Karpas-422 (cell line): Measurements from ENCODE around the gene ZNF775. TPM values are rescaled to one million over a fixed set of nuclear protein-coding genes. Genes with fewer than 3 reads are reported as not detected.

Experiments
- DNase-seq: peaks from one replicate; pipeline ENCODE4 v3.0.0-alpha.2; 2015
- H2AFZ ChIP-seq: fragments of 200-600 bp; sonication (generic); 2 replicates; pipeline ENCODE4 v1.6.1; 2014; ENCODE audit warnings: antibody characterized with exemption, low read length, mixed read lengths
- H3K27ac ChIP-seq: fragments of 200-600 bp; sonication (generic); 2 replicates; pipeline ENCODE4 v1.5.1; 2014; ENCODE audit warnings: mild to moderate bottlenecking, low read length, moderate library complexity
- H3K27me3 ChIP-seq: fragments of 200-600 bp; sonication (generic); 2 replicates; pipeline ENCODE4 v1.6.1; 2014; ENCODE audit warnings: low read length, mixed read lengths
- H3K36me3 ChIP-seq: fragments of 200-600 bp; sonication (generic); 2 replicates; pipeline ENCODE4 v1.6.1; 2014; ENCODE audit warnings: low read length, mixed read lengths; ENCODE audit not compliant: insufficient read depth
- H3K4me1 ChIP-seq: fragments of 200-600 bp; sonication (generic); 2 replicates; pipeline ENCODE4 v1.6.1; 2014; ENCODE audit warnings: mild to moderate bottlenecking, low read length, mixed read lengths
- H3K4me2 ChIP-seq: fragments of 200-600 bp; sonication (generic); 2 replicates; pipeline ENCODE4 v1.6.1; 2014; ENCODE audit warnings: low read length, low read depth, mild to moderate bottlenecking; ENCODE audit not compliant: poor library complexity, severe bottlenecking
- H3K4me3 ChIP-seq: fragments of 200-600 bp; sonication (generic); 2 replicates; pipeline ENCODE4 v1.5.1; 2014; ENCODE audit warnings: mild to moderate bottlenecking, antibody characterized with exemption, low read length, mixed read lengths
- H3K79me2 ChIP-seq: fragments of 200-600 bp; sonication (generic); 2 replicates; pipeline ENCODE4 v1.6.1; 2014; ENCODE audit warnings: mild to moderate bottlenecking, low read length, mixed read lengths
- H3K9ac ChIP-seq: fragments of 200-600 bp; sonication (generic); 2 replicates; pipeline ENCODE4 v1.6.0; 2014; ENCODE audit warnings: low read length
- H3K9me2 ChIP-seq: fragments of 200-600 bp; sonication (generic), shearing (Covaris generic); replicated peaks from 2 replicates; pipeline ENCODE4 v1.6.0; 2014; ENCODE audit warnings: mild to moderate bottlenecking, low read length, moderate library complexity; ENCODE audit not compliant: insufficient read depth
- H3K9me3 ChIP-seq: fragments of 300-700, 200-600 bp; sonication (generic); 2 replicates; pipeline ENCODE4 v1.6.1; 2014; ENCODE audit warnings: low read length, mixed read lengths
- H4K20me1 ChIP-seq: fragments of 200-600 bp; sonication (generic); 2 replicates; pipeline ENCODE4 v1.6.1; 2014; ENCODE audit warnings: mild to moderate bottlenecking, antibody characterized with exemption, low read length, low read depth; ENCODE audit not compliant: insufficient read depth
- total RNA-seq: library from RNA; depleted of rRNA; stranded (reverse); fragments of >200 nt; shearing (Covaris generic); gene quantifications from 2 replicates; pipeline ENCODE4 v1.2.3, GENCODE V29; 2014; ENCODE audit warnings: low replicate concordance

The ZNF775 gene
- total RNA-seq, 1 experiment from 2014 or later: 1.5 TPM

- Histone ChIP-seq H3K9me3 (no peaks in the 10 kb centered on the region), H3K4me2 (peak overlapping the region; percentile 87), H3K36me3 (no peaks in the 10 kb centered on the region), H2AFZ (peak overlapping the region; percentile 93), H3K79me2 (no peaks in the 10 kb centered on the region), H3K27me3 (no peaks in the 10 kb centered on the region), H4K20me1 (no peaks in the 10 kb centered on the region), H3K9ac (peak overlapping the region; percentile 83), H3K27ac (no peak overlapping the region), H3K9me2 (no peaks in the 10 kb centered on the region), H3K4me3 (peak overlapping the region; percentile 92), H3K4me1 (peaks cover 31% of the 10 kb centered on the region)
- DNase-seq: peak; percentile 94
These were observed 25.9 kb downstream of the ZNF775 start for GRCh38 chr7:150404805-150405583.

- Histone ChIP-seq H3K79me2 (no peaks in the 10 kb centered on the region), H3K27me3 (no peaks in the 10 kb centered on the region), H3K9ac (peak overlapping the region; percentile 83), H4K20me1 (no peaks in the 10 kb centered on the region), H3K4me1 (peaks cover 31% of the 10 kb centered on the region), H3K9me3 (no peaks in the 10 kb centered on the region), H2AFZ (peak overlapping the region; percentile 93), H3K4me2 (peak overlapping the region; percentile 87), H3K36me3 (no peaks in the 10 kb centered on the region), H3K4me3 (peak overlapping the region; percentile 92), H3K9me2 (no peaks in the 10 kb centered on the region), H3K27ac (no peak overlapping the region)
- no peak for DNase-seq
These were observed 26.6 kb downstream of the ZNF775 start for GRCh38 chr7:150405584-150406311.

GRCh38 chr7:150406312-150406566 is 27.1 kb downstream of the ZNF775 start:
- Histone ChIP-seq H4K20me1 (no peaks in the 10 kb centered on the region), H3K36me3 (no peaks in the 10 kb centered on the region), H3K9ac (peak overlapping the region; percentile 83), H3K27me3 (no peaks in the 10 kb centered on the region), H3K9me2 (no peaks in the 10 kb centered on the region), H3K4me1 (peaks cover 31% of the 10 kb centered on the region), H3K9me3 (no peaks in the 10 kb centered on the region), H3K27ac (no peak overlapping the region), H3K4me2 (peak overlapping the region; percentile 87), H3K79me2 (no peaks in the 10 kb centered on the region), H2AFZ (no peak overlapping the region; the same call in 1 of the 2 replicates), H3K4me3 (peak overlapping the region; percentile 92)
- no peak for DNase-seq

GRCh38 chr7:150406567-150407421 is 27.7 kb downstream of the ZNF775 start:
- Histone ChIP-seq H3K4me2 (peak overlapping the region; percentile 87), H3K4me3 (peak overlapping the region; percentile 92; the same call in 1 of the 2 replicates), H3K27me3 (no peaks in the 10 kb centered on the region), H3K27ac (no peak overlapping the region), H3K9ac (peak overlapping the region; percentile 83), H3K9me2 (no peaks in the 10 kb centered on the region), H3K79me2 (no peaks in the 10 kb centered on the region), H3K9me3 (no peaks in the 10 kb centered on the region), H4K20me1 (no peaks in the 10 kb centered on the region), H2AFZ (0 out of 2 replicates have a peak overlapping the region, but pooled peaks have one; percentile 10), H3K36me3 (no peaks in the 10 kb centered on the region), H3K4me1 (peaks cover 31% of the 10 kb centered on the region)
- peak; percentile 53 for DNase-seq

- H3K79me2 ChIP-seq: no peaks in the 10 kb centered on the region
- H3K36me3 ChIP-seq: no peaks in the 10 kb centered on the region
- peaks cover 31% of the 10 kb centered on the region for H3K4me1 ChIP-seq
- H2AFZ ChIP-seq: no peak overlapping the region
- H3K27me3 ChIP-seq: no peaks in the 10 kb centered on the region
- no peak overlapping the region for H3K4me3 ChIP-seq
- no peaks in the 10 kb centered on the region for H3K9me3 ChIP-seq
- no peak overlapping the region for H3K4me2 ChIP-seq
- no peak overlapping the region for H3K27ac ChIP-seq
- DNase-seq: no peak
- no peaks in the 10 kb centered on the region for H3K9me2 ChIP-seq
- no peaks in the 10 kb centered on the region for H4K20me1 ChIP-seq
- H3K9ac ChIP-seq: no peak overlapping the region
These were observed 28.7 kb downstream of the ZNF775 start for GRCh38 chr7:150407588-150408392.

- no peaks in the 10 kb centered on the region for H4K20me1 ChIP-seq
- no peaks in the 10 kb centered on the region for H3K36me3 ChIP-seq
- H3K9me2 ChIP-seq: no peaks in the 10 kb centered on the region
- no peak overlapping the region for H3K9ac ChIP-seq
- DNase-seq: no peak
- H3K4me3 ChIP-seq: no peak overlapping the region
- H2AFZ ChIP-seq: no peak overlapping the region
- no peaks in the 10 kb centered on the region for H3K9me3 ChIP-seq
- H3K27ac ChIP-seq: no peak overlapping the region
- peaks cover 30% of the 10 kb centered on the region for H3K4me1 ChIP-seq
- no peak overlapping the region for H3K4me2 ChIP-seq
- no peaks in the 10 kb centered on the region for H3K79me2 ChIP-seq
- no peaks in the 10 kb centered on the region for H3K27me3 ChIP-seq
These were observed 29.5 kb downstream of the ZNF775 start for GRCh38 chr7:150408393-150409299.
